GM21723 (cell line): ENCODE results near the gene THOC2.
A peak's percentile ranks its signal among the peaks of the same experiment; 100 is the strongest.
"Not testable (repeated sequence)": the region's sequence is repeated elsewhere in the genome, so short reads cannot be mapped to it uniquely, and the experiment has no call there.

Experiments
- ATAC-seq: cut with Tn5 transposase; IDR thresholded peaks from one replicate; pipeline ENCODE4 v1.9.1; 2021; ENCODE audit warnings: mild to moderate bottlenecking, moderate library complexity; ENCODE audit not compliant: unreplicated experiment

Gene THOC2

DNA sequence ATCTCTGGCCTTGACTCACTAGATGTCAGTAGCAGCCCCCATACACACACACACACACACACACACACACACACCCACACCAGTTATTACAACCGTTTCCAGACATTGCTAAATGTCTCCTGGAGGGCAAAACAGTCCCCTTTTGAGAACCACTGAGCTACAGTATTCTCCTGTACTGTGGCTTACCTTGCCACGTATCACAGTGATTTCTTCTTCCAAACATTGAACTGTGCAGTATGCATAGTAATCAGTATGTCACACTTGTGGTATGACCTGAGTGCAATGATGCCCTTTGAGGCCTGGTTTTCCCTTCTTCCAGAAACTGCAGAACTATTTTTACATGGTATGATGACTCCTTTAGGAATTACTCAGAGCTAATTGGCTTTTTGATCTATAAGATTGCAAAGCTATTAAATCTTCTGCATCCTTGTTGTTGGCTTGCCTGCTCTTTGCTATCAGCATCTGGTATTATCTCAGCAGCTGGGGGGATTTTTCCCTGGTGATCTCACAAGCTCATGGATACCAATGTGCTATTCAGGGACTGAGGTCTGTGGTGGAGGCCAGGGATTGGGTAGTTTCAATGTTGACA lies 3.6 kb upstream of the THOC2 start:
- ATAC-seq = no peak

DNA sequence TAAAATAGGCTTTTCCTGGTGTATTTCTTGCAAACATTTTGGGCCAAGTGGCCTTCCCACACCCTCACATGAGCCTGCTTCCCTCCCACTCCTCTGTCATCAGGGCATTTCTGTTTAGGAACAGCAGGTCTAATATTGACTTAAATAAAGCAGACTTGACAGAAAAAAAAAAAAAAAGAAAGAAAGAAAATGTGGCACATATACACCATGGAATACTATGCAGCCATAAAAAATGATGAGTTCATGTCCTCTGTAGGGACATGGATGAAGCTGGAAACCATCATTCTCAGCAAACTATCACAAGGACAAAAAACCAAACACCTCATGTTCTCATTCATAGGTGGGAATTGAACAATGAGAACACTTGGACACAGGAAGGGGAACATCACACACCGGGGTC lies 2.3 kb upstream of the THOC2 start:
- not testable (repeated sequence) for ATAC-seq

DNA sequence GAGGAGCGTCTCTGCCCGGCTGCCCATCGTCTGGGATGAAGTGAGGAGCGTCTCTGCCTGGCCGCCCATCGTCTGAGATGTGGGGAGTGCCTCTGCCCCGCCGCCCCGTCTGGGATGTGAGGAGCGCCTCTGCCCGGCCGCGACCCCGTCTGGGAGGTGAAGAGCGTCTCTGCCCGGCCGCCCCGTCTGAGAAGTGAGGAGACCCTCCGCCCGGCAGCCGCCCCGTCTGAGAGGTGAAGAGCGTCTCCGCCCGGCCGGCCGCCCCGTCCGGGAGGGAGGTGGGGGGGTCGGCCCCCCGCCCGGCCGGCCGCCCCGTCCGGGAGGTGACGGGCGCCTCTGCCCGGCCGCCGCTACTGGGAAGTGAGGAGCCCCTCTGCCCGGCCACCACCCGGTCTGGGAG lies 1.2 kb upstream of the THOC2 start:
- ATAC-seq = not testable (repeated sequence)

DNA sequence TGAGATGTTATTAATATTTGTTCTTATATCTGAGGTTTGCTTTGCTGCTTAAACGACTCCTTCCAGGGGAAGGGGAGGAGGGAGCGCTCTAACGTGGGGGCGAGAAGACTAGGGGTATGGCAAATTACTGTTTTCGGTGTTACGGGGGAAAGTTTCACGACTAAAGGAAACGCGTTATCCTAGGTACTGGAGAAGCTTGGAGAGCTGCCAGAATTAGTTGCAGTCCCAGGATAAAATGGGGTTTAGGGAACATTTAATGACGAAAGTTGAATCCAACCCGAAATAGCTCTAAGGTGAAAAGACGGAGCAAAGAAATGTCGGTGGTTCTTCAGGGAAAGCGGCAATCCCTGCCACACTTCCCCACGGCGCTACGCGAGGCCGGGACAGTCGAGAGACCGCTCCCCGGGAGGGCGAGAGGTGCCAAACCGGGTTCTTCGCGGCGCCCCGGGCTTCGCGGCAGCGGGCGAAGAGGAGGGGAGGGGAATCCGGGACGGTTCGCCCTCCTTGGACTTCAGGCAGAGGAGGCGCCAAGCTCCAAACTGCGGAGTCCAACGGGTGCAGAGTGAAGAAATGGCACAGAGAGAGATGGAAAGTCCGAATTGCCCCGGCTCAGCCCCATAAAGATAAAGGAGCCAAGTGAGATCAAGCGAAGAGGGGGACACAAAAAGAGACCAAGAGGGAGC lies 724 bp downstream of the THOC2 start:
- peak; percentile 21 for ATAC-seq

DNA sequence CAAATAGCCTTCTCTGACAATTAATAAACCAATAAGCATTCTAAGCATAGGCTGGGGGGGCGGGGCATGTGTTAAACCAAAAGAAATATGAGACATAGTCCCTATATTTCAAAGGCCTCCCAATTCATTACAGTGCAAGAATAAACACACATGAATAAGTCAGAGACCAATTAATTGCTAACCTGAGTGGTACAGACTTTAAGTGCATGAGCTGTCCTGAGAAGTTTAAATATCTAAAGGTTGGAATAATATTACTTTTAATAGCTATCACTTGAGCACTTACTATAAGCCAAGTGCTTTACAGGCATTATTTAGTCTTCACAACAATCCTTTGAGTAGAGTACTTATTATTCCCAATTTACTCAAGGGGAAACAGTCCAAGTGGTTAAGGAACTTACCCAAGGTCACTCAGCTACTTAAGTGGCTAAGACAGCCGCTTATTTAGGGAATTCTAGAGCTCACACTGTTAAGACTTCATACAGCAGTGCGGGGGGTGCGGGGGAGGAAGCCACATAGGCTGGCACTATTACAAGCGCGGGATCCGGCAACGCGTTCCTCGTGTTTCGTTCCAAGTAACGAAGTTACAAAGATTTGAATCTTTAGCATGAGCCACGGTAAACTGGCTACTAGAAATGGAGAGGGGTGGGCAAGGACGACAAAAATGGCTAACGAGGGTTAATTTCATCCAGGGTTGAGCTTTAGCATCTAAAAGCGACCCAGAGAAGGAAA lies 1.4 kb downstream of the THOC2 start:
- no peak for ATAC-seq

DNA sequence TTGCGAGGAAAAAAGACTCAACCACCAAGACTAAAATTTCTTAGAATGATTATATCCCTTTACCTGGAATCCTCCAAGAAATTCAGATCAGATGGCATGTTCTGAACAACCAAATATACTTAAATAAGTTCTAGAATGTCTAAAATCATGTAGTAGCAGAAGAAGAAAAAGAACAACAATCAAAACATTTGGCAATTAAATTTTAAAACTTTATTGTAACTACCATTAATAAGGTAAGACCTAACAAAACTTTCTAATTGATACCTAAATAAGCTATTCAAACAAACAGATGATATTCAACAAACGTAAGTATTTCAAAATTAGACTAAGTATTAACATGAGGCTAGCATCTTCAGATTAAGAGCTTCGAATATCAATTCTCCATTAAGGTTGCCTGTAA lies 4.3 kb downstream of the THOC2 start:
- no peak for ATAC-seq

DNA sequence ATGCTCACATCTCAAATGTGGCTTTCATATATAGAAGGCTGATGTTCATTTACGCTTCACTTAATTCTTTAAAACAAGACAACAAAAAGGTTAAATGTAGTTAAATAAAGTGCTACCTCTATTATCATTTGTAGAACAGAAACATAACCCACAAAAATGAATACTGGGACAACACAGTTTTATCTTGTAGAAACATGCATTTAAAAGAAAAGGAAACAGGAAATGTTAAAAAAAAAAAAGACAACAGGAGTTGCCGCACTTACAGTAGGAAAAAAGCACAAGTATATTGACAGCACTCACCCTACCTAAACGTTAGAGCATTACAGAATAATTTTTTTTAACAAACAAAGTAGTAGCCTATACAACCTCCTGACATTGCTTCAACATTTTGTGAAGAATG lies 4.8 kb downstream of the THOC2 start:
- no peak for ATAC-seq

DNA sequence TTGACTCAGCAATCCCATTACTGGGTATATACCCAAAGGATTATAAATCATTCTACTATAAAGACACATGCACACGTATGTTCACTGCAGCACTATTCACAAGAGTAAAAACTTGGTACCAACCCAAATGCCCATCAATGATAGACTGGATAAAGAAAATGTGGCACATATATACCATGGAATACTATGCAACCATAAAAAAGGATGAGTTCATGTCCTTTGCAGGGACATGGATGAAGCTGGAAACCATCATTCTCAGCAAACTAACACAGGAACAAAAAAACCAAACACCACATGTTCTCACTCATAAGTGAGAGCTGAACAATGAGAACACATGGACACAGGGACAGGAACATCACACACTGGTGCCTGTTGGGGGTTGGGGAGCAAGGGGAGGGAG lies 10.7 kb downstream of the THOC2 start:
- ATAC-seq = not testable (repeated sequence)

DNA sequence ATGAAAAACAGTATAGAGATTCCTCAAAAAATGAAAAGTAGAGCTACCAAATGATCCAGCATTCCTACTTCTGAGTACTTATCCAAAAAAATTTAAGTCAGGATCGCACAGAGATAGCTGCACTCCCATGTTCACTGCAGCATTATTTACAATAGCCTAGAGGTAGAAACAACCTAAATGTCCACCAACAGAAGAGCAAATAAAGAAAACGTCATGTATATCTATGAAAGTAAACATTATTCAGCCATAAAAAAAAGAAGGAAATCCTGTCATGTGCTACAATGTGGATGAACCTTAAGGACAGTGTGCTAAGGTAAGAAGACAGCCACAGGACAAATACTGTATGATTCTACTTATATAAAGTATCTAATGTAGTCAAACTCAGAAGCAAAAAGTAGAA lies 12.4 kb downstream of the THOC2 start:
- no peak for ATAC-seq

DNA sequence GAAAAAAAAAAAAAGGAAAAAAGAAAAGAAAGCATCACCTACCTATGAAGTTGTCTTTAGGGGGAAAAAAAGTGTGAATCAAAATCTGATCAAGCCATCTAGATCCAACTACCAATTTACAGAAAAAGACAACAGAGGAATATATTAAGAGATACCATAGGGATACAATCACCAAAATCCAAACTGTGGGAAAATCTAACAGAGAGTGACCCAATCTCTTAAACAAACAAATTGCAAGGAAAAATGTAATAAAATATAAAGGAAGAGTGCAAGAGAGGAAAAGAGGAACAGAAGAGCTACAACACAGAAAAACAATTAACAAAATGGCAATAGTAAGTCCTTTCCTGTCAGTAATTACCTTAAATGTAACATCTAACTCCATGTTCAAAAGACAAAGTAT lies 19.0 kb downstream of the THOC2 start:
- ATAC-seq = no peak

DNA sequence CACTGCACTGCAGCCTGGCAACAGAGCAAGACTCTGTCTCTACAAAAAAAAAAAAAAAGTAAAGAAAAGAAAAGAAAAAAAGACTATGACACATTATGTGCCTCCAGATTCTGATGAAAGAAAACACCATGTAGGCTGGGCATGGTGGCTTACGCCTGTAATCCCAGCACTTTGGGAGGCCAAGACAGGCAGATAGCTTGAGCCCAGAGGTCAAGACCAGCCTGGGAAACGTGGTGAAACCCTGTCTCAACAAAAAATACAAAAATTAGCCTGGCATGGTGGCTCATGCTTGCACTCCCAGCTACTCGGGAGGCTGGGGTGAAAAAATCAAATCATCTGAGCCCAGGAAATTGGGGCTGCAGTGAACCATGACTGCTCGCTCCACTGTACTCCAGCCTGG lies 19.4 kb downstream of the THOC2 start:
- ATAC-seq = no peak

DNA sequence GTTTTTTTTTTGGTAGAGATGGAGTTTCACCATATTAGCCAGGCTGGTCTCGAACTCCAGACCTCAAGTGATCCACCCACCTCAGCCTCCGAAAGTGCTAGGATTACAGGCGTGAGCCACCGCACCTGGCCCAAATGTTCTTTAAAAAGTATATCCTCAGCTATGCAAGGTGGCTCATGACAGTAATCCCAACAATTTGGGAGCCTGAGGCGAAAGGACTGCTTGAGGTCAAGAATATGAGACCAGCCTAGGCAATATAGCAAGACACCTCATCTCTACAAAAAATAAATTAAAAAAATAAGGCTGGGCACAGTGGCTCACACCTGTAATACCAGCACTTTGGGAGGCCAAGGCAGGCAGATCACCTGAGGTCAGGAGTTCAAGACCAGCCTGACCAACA lies 21.7 kb downstream of the THOC2 start:
- ATAC-seq = not testable (repeated sequence)

DNA sequence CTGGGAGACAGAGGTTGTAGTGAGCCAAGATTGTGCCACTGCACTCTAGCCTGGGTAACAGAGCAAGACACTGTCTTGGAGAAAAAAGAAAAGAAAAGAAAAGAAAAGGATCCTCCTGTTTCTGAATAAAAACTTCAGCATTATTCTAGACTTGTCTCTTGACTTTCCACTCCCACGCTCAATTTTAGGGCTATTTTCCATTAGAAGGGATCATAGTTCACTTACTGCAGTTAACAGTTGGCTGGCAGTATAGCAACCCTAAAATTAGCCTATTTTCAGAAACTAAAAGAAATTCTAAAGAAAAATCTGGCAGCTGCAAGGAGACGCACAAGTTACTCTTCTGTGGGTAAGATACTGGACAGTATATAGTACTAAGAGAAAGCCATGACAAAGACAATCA lies 28.1 kb downstream of the THOC2 start:
- no peak for ATAC-seq

DNA sequence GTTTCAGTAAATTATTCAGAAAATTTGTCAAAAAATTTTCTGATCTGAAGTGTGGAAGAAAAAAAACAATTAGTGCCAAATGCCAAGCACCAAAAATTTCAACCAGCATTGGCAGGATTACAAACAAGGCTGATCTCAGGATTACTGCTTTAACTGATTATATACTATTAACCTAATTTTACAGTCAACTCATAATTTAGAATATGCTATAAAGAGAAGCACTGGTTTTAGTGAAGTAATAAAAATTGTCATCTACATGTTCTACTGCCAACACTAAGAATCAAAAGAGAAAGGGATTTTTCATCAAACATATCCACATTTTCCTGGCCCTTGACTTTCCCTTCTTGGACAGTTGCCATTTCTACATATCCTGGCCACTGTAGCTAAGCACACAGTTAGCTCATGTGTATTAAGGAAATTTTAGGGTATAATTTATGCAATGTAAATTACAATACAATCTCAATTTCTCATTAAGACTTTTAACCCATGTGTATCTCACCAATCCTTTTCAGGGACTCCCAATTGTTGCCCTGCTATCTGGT lies 33.8 kb downstream of the THOC2 start:
- ATAC-seq = no peak

DNA sequence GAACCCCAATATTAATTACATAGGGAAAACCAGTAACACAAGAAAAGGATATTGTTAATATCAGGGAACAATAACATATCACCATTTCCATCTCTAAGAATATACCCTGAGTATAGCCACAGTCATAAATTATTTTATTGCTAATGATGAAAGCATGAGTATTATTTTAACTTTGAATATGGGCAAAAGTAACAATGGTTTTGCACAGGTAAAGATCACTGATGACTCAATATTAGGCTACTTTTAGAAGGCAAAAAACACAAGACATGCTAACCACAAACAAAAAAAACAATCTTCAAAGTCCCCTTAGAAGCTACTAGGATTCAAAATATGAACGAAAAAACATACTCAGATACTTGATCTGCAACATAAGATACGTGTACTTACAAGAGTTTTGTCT lies 36.5 kb downstream of the THOC2 start:
- no peak for ATAC-seq

DNA sequence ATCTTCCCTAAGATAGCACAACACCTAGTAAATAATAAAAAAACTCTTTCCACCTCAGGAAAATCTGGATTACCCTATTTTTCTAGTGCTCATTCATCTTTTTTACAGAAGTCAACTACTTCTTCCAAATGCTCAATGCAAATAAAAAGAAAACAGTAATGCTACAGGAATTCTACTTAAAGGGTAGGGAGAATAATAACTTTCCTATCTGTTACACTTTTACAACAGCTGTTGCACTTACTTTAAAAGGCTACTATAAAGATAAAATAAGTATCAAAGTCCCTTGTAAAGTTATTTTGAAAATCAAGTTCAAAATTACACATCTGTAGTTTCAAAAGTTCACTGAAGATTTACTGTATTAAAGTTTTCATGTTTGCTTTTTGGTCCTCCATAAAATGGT lies 37.6 kb downstream of the THOC2 start:
- no peak for ATAC-seq

DNA sequence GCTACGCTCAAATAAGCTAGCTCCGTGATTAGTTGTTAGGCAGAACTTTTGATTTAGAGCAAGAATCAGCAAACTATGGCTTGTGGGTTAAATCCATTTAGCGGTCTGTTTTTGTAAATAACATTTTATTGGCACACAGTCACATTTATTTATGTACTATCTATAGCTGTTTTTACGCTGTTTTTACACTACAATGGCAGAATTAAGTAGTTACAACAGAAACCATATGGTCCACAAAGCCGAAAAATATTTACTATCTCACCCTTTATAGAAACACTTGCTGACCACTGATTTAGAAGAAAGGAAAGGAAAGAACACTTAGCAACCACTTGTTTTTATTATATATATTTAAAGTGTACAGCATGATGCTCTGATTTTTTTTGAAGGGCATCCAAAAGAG lies 41.1 kb downstream of the THOC2 start:
- ATAC-seq = no peak

DNA sequence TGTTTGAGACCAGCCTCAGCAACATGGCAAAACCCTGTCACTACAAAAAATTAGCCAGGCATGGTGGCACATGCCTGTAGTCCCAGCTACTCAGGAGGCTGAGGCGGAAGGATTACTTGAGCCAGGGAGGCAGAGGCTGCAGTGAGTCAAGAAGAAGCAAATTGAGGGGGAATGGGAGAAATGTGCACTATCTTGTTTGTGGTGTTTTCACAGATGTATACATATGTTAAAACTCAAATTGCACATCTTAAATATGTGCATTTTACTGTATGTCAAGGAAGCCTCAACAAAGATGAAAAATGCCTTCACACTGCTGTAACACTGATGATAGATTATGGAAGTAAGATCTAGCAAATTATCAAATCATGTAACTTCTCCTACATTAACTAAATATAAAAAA lies 44.3 kb downstream of the THOC2 start:
- no peak for ATAC-seq

DNA sequence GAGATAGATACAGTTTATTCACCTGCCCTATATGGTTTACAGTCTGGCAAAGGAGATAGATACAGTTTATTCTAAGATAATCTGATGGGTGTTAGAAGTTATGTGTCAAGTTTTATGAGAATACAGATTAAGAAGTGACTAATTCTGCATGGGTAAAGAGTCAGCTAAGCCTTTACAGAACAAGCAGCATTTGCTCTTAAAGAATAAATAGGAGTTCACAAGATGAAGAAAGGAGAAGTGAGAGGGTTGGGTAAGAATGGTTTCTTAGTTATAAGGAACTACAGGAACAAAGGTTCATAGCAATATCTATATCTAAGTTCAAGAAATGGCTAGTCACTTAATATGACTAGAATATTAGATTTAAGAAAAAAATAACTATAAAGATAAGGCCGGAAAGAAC lies 47.6 kb downstream of the THOC2 start:
- no peak for ATAC-seq

DNA sequence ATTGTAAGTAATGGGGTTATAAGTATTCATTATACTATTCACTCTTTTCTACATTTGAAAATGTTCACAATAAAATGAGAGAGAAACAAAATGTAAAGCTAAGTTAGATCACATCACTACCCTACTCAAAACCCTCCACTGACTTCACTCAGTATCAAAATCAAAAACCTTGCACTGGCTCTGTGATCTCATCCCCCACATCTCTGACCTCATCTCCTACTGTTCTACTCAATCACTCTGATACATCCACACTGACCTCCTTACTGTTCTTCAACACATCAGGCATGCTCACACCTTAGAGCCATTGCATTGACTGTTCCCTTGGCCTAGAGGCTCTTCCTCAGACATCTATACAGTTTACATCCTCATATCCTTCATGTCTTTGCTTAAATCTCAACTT lies 50.7 kb downstream of the THOC2 start:
- no peak for ATAC-seq

DNA sequence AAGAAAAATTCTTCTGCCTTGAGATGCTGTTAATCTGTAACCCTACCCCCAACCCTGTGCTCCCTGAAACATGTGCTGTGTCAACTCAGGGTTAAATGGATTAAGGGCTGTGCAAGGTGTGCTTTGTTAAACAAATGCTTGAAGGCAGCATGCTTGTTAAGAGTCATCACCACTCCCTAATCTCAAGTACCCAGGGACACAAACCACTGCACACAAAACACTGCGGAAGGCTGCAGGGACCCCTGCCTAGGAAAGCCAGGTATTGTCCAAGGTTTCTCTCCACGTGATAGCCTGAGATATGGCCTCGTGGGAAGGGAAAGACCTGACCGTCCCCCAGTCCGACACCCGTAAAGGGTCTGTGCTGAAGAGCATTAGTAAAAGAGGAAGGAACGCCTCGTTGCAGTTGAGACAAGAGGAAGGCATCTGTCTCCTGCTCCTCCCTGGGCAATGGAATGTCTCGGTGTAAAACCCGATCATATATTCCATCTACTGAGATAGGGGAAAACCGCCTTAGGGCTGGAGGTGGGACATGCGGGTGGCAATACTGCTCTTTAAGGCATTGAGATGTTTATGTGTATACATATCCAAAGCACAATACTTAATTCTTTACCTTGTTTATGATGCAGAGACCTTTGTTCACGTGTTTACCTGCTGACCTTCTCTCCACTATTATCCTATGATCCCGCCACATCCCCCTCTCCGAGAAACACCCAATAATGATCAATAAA lies 53.0 kb downstream of the THOC2 start:
- not testable (repeated sequence) for ATAC-seq
